GM18858 (cell line): ENCODE measurements around the gene FOXJ3.

Source experiments
- ATAC-seq: cut with Tn5 transposase; IDR thresholded peaks from one replicate; pipeline ENCODE4 v1.9.1; 2021; ENCODE audit not compliant: unreplicated experiment

Gene FOXJ3

GRCh38 chr1:42146626-42147320, 188.3 kb downstream of the FOXJ3 start:
- no peak for ATAC-seq

- ATAC-seq = no peak
Measured at GRCh38 chr1:42145764-42146625, 189.0 kb downstream of the FOXJ3 start.

- ATAC-seq = no peak
Measured at GRCh38 chr1:42145389-42145716, 189.7 kb downstream of the FOXJ3 start.

- no peak for ATAC-seq
Measured at GRCh38 chr1:42144711-42145388, 190.2 kb downstream of the FOXJ3 start.

- ATAC-seq = no peak
Measured at GRCh38 chr1:42143896-42144710, 190.9 kb downstream of the FOXJ3 start.

- ATAC-seq = no peak
Measured at GRCh38 chr1:42142894-42143675, 191.9 kb downstream of the FOXJ3 start.

- no peak for ATAC-seq
Measured at GRCh38 chr1:42141978-42142377, 193.1 kb downstream of the FOXJ3 start.

GRCh38 chr1:42140191-42140590, 194.8 kb downstream of the FOXJ3 start:
- no peak for ATAC-seq

GRCh38 chr1:42139444-42139843, 195.6 kb downstream of the FOXJ3 start:
- ATAC-seq = no peak

- ATAC-seq = no peak
Measured at GRCh38 chr1:42138586-42138985, 196.4 kb downstream of the FOXJ3 start.

- ATAC-seq = no peak
Measured at GRCh38 chr1:42137766-42138165, 197.3 kb downstream of the FOXJ3 start.

- no peak for ATAC-seq
Measured at GRCh38 chr1:42136466-42136865, 198.6 kb downstream of the FOXJ3 start.

- no peak for ATAC-seq
Measured at GRCh38 chr1:42135426-42135825, 199.6 kb downstream of the FOXJ3 start.

- no peak for ATAC-seq
Measured at GRCh38 chr1:42133809-42134526, 201.1 kb downstream of the FOXJ3 start.

- no peak for ATAC-seq
Measured at GRCh38 chr1:42133390-42133789, 201.6 kb downstream of the FOXJ3 start.

GRCh38 chr1:42130061-42130660, 204.9 kb downstream of the FOXJ3 start:
- no peak for ATAC-seq

- no peak for ATAC-seq
Measured at GRCh38 chr1:42128964-42129363, 206.1 kb downstream of the FOXJ3 start.

- ATAC-seq = no peak
Measured at GRCh38 chr1:42128499-42128898, 206.5 kb downstream of the FOXJ3 start.

- no peak for ATAC-seq
Measured at GRCh38 chr1:42127767-42128166, 207.3 kb downstream of the FOXJ3 start.
